Smooth muscle cell (in vitro differentiated cells): ENCODE data around the gene SPRR2E. TPM values are rescaled to one million over a fixed set of nuclear protein-coding genes. Genes with fewer than 3 reads are reported as not detected.
A peak's percentile ranks its signal among the peaks of the same experiment; 100 is the strongest.
"Not testable (repeated sequence)": the region's sequence is repeated elsewhere in the genome, so short reads cannot be mapped to it uniquely, and the experiment has no call there.

Experiments used
- DNase-seq: peaks from one replicate; lab custom pipeline; 2025; ENCODE audit not compliant: unreplicated experiment; lab: John Stamatoyannopoulos, UW
- H2AFZ ChIP-seq: fragments of 200-600 bp; sonication (generic); 2 replicates; pipeline ENCODE4 v1.6.0; 2016; ENCODE audit warnings: antibody characterized with exemption, low read depth, mild to moderate bottlenecking
- H3F3A ChIP-seq: fragments of 200-600 bp; sonication (generic); 2 replicates; pipeline ENCODE4 v1.6.0; 2017; ENCODE audit warnings: antibody characterized with exemption, low read depth
- H3K27ac ChIP-seq: fragments of 200-600 bp; sonication (generic); 2 replicates; pipeline ENCODE4 v1.5.1; 2016; ENCODE audit warnings: low read depth, mild to moderate bottlenecking
- H3K27me3 ChIP-seq: fragments of 200-600 bp; sonication (generic); 2 replicates; pipeline ENCODE4 v1.6.1; 2016; ENCODE audit warnings: low read depth, mild to moderate bottlenecking
- H3K36me3 ChIP-seq: fragments of 200-600 bp; sonication (generic); 2 replicates; pipeline ENCODE4 v1.5.1; 2016; ENCODE audit warnings: low read depth
- H3K4me1 ChIP-seq: fragments of 200-600 bp; sonication (generic); 2 replicates; pipeline ENCODE4 v1.5.1; 2016; ENCODE audit warnings: low read depth
- H3K4me2 ChIP-seq: fragments of 200-600 bp; sonication (generic); 2 replicates; pipeline ENCODE4 v1.6.0; 2016; ENCODE audit warnings: mild to moderate bottlenecking
- H3K4me3 ChIP-seq: fragments of 200-600 bp; sonication (generic); 2 replicates; pipeline ENCODE4 v1.5.1; 2016; ENCODE audit warnings: mild to moderate bottlenecking
- H3K79me2 ChIP-seq: fragments of 200-600 bp; sonication (generic); 2 replicates; pipeline ENCODE4 v1.6.0; 2016; ENCODE audit warnings: low read depth, mild to moderate bottlenecking
- H3K9ac ChIP-seq: fragments of 200-600 bp; sonication (generic); 2 replicates; pipeline ENCODE4 v1.6.0; 2016; ENCODE audit warnings: low read depth
- H3K9me3 ChIP-seq: fragments of 200-600 bp; sonication (generic); replicated peaks from 2 replicates; pipeline ENCODE4 v1.5.1; 2016; ENCODE audit warnings: low read depth
- H4K20me1 ChIP-seq: fragments of 200-600 bp; sonication (generic); 2 replicates; pipeline ENCODE4 v1.6.0; 2016; ENCODE audit warnings: low read depth
- WGBS: methylation state at CpG from one replicate; pipeline ENCODE4 v1.1.7; 2016; ENCODE audit warnings: low lambda C conversion rate; 5-methylcytosine and 5-hydroxymethylcytosine counted together
- polyA plus RNA-seq: library from polyadenylated mRNA; unstranded; fragments of >200 nt; fragmentation: Nextera tagmentation; extraction: Ambion mirVana; gene quantifications from 2 replicates; pipeline ENCODE4 v1.2.1, GENCODE V29; 2016
- total RNA-seq: library from RNA; depleted of rRNA; stranded (reverse); fragments of >200 nt; gene quantifications from 2 replicates; pipeline ENCODE4 v1.2.3, GENCODE V29; 2014
- TF ChIP-seq, protein P1 (sequence below): fragments of 200-600 bp; sonication (generic); IDR thresholded peaks from 2 replicates; pipeline ENCODE4 v1.5.1; 2017; ENCODE audit warnings: borderline replicate concordance, mild to moderate bottlenecking, antibody characterized with exemption; ENCODE audit not compliant: insufficient read depth, poor library complexity, severe bottlenecking

SPRR2E gene
- total and polyA plus RNA-seq, 2 experiments from 2014 or later = 1.4 to 8.5 TPM

DNA sequence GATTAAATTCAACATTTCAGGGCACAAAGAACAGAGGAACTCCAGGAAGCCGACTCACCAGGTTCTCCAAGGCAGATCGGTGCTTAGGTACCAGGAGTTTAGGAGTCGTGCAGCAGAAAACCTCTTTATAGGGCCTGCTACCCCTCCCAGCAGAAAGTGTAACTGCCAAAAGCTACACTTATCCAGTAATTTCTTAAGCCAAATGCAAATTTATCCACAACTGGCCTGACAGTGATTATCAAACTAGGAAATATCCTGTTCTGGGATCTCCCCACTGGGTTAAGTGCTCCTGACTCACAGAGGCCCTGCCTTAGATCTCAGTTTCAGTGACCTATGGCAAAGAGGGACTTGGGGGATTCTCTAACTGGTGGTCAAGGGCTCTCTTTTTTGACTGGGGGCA, 19.1 kb upstream of the SPRR2E start, which contains the start of gene SPRR2F:
TSS of gene SPRR2F (minus strand) at position 101 of the 400 bp plus-strand sequence. CDS start 783 bp downstream, outside the sequence.
- Histone ChIP-seq H3K9ac (no peak within 1 kb of the TSS), H3K4me1 (no peaks in the 10 kb centered on the region), H3K36me3 (no peaks in the 10 kb centered on the region), H3K9me3 (no peaks in the 10 kb centered on the region), H4K20me1 (no peaks in the 10 kb centered on the region), H3K27ac (no peak within 1 kb of the TSS), H3F3A (no peaks in the 10 kb centered on the region), H3K4me3 (no peak within 1 kb of the TSS), H3K27me3 (no peaks in the 10 kb centered on the region), H3K4me2 (no peak within 1 kb of the TSS), H2AFZ (no peak within 1 kb of the TSS), H3K79me2 (no peaks in the 10 kb centered on the region)
- no peak for DNase-seq
- TF ChIP-seq, protein P1, sequence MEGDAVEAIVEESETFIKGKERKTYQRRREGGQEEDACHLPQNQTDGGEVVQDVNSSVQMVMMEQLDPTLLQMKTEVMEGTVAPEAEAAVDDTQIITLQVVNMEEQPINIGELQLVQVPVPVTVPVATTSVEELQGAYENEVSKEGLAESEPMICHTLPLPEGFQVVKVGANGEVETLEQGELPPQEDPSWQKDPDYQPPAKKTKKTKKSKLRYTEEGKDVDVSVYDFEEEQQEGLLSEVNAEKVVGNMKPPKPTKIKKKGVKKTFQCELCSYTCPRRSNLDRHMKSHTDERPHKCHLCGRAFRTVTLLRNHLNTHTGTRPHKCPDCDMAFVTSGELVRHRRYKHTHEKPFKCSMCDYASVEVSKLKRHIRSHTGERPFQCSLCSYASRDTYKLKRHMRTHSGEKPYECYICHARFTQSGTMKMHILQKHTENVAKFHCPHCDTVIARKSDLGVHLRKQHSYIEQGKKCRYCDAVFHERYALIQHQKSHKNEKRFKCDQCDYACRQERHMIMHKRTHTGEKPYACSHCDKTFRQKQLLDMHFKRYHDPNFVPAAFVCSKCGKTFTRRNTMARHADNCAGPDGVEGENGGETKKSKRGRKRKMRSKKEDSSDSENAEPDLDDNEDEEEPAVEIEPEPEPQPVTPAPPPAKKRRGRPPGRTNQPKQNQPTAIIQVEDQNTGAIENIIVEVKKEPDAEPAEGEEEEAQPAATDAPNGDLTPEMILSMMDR = no peak
- WGBS = 79% methylated on average over 3 of the region's 3 CpGs

DNA sequence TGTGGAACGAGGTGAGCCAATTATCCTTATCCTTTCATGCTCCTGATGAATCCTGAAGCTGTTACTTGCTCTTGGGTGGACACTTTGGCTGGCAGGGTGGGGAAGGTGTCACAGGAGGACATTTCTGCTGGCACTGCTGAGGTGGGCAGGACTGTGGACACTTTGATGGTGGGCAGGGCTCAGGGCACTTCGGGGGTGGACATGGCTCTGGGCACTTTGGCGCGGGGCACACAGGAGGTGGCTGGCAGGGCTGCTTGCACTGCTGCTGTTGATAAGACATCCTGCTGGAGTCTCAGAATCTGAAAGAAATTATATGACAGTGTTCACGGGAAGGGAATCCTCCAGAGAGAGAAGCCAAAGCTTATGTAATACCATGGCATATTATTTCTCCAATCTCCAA, 18.1 kb upstream of the SPRR2E start:
- not testable (repeated sequence) for H3F3A ChIP-seq, H3K4me1 ChIP-seq
- WGBS = 68% methylated on average over 5 of the region's 5 CpGs

GRCh38 chr1:153100245-153100644, 5.9 kb upstream of the SPRR2E start:
- 73% methylated on average over 5 of the region's 5 CpGs for WGBS
- Histone ChIP-seq H3K9ac (no peak overlapping the region), H3K27ac (peak overlapping the region; percentile 12), H4K20me1 (no peaks in the 10 kb centered on the region), H3K9me3 (no peaks in the 10 kb centered on the region), H3K4me3 (no peak overlapping the region), H2AFZ (no peak overlapping the region), H3K79me2 (no peaks in the 10 kb centered on the region), H3K4me1 (no peaks in the 10 kb centered on the region), H3K4me2 (no peak overlapping the region), H3F3A (no peaks in the 10 kb centered on the region), H3K36me3 (no peaks in the 10 kb centered on the region), H3K27me3 (no peaks in the 10 kb centered on the region)
- TF ChIP-seq, protein P1 = no peak
- DNase-seq = no peak

More for the DNA sequence above, 18.1 kb upstream of the SPRR2E start:
- H2AFZ ChIP-seq, H3K36me3 ChIP-seq, H3K79me2 ChIP-seq, H4K20me1 ChIP-seq, H3K27me3 ChIP-seq, H3K27ac ChIP-seq, H3K4me2 ChIP-seq, H3K9me3 ChIP-seq, H3K9ac ChIP-seq, DNase-seq, H3K4me3 ChIP-seq: not testable (repeated sequence)

- Histone ChIP-seq H3K27ac (peak overlapping the region; percentile 12), H3K4me3 (no peak overlapping the region), H3K36me3 (no peaks in the 10 kb centered on the region), H3K79me2 (no peaks in the 10 kb centered on the region), H3K9ac (no peak overlapping the region), H3K4me2 (no peak overlapping the region), H2AFZ (no peak overlapping the region), H4K20me1 (no peaks in the 10 kb centered on the region), H3K27me3 (no peaks in the 10 kb centered on the region), H3K9me3 (no peaks in the 10 kb centered on the region), H3F3A (no peaks in the 10 kb centered on the region), H3K4me1 (no peaks in the 10 kb centered on the region)
- TF ChIP-seq, protein P1 = no peak
- no peak for DNase-seq
- 80% methylated on average over 9 of the region's 9 CpGs for WGBS
Observed at GRCh38 chr1:153099461-153100045, 5.2 kb upstream of the SPRR2E start.
